ENCODE results near the gene PTP4A2.

PTP4A2 gene

DNA sequence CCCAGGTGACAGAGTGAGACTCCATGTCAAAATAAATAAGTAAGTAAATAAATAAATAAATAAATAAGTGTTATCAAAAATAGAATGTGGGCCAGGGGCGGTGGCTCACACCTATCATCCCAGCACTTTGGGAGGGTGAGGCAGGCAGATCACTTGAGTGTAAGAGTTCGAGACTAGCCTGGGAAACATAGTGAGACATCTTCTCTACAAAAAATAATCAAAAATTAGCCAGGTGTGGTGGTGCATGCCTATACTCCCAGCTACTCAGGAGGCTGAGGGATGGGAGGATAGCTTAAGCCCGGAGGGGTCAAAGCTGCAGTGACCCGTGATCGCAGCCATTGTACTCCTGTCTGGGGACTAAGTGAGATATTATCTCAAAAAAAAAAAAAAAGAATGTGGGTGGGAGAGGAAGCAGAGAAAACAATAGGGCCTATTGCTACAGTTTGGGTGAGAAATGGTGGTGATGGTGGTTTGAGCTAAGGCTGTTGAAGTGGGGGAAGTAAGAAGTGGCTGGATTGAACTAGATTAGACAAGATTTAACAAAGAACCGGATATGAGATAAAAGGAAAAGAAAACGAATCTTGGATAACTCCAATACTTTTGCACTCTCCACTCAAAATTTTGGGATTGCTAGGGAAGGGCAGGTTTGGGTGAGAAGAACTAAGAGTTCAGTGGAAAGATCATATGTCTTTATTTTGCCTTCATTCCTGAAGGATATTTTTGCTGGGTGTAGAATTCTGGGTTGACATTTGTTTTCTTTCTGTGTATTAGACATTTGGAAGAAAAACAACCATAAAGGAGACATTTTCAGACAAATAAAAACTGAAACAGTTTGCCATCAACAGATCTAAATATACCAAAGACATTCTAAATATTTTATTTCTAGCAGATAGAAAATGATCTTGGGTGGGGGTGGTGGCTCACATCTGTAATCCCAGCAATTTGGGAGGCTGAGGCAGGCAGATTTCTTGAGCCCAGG, 65.2 kb downstream of the PTP4A2 start:
- no peak for TF ChIP-seq CTCF (IDR thresholded peaks at IDR 0.05; ENCODE audit: low read depth, low read length)
- no peak for TF ChIP-seq MYC (IDR thresholded peaks at IDR 0.05; ENCODE audit: low read depth, low read length)
- TF ChIP-seq, protein P1, sequence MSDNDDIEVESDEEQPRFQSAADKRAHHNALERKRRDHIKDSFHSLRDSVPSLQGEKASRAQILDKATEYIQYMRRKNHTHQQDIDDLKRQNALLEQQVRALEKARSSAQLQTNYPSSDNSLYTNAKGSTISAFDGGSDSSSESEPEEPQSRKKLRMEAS (IDR thresholded peaks at IDR 0.05; ENCODE audit: low read depth, low read length) = no peak
- no peak for TF ChIP-seq POLR2A (IDR thresholded peaks at IDR 0.05; ENCODE audit: extremely low read depth, insufficient read length)
- DNase-seq (ENCODE audit: low read depth) = peak; percentile 27
- H3K4me3 ChIP-seq (ENCODE audit: low read depth, low read length) = no peak overlapping the region

- no peak for DNase-seq (ENCODE audit: low read depth)
- TF ChIP-seq POLR2A (IDR thresholded peaks at IDR 0.05; ENCODE audit: extremely low read depth, insufficient read length) = no peak
- TF ChIP-seq CTCF (IDR thresholded peaks at IDR 0.05; ENCODE audit: low read depth, low read length) = no peak
- TF ChIP-seq, protein P1 (IDR thresholded peaks at IDR 0.05; ENCODE audit: low read depth, low read length) = no peak
- no peak for TF ChIP-seq MYC (IDR thresholded peaks at IDR 0.05; ENCODE audit: low read depth, low read length)
- H3K4me3 ChIP-seq (ENCODE audit: low read depth, low read length) = no peak overlapping the region
Measured at GRCh38 chr1:31871703-31872102, 66.5 kb downstream of the PTP4A2 start.

GRCh38 chr1:31870086-31870736, 68.0 kb downstream of the PTP4A2 start:
- no peak overlapping the region for H3K4me3 ChIP-seq (ENCODE audit: low read depth, low read length)
- TF ChIP-seq CTCF (IDR thresholded peaks at IDR 0.05; ENCODE audit: low read depth, low read length) = no peak
- no peak for DNase-seq (ENCODE audit: low read depth)

GRCh38 chr1:31869449-31869848, 68.7 kb downstream of the PTP4A2 start:
- peak; percentile 34 for DNase-seq (ENCODE audit: low read depth)
- TF ChIP-seq, protein P1 (IDR thresholded peaks at IDR 0.05; ENCODE audit: low read depth, low read length) = no peak
- TF ChIP-seq MYC (IDR thresholded peaks at IDR 0.05; ENCODE audit: low read depth, low read length) (no peak), POLR2A (IDR thresholded peaks at IDR 0.05; ENCODE audit: extremely low read depth, insufficient read length) (no peak)
- H3K4me3 ChIP-seq (ENCODE audit: low read depth, low read length) = no peak overlapping the region

DNA sequence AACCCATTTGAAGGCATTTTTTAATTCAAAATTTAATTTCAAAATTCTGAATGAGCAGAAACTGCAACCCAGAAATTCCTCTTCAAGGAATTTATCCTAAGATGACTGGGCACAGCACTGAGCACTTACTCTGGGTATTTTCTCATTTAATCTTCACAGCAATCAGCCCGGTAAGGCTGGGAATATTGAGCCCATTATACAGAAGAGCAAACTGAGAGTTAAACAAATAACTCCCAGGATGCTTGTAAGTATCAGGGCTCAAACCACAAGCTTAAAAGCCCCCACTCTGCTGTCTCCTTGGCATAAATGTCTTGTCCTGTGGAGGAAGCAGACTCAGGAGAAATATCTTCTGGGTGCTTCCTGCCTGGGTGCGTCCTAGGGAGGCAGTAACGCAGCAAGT, 69.3 kb downstream of the PTP4A2 start:
- H3K4me3 ChIP-seq (ENCODE audit: low read depth, low read length) = no peak overlapping the region
- TF ChIP-seq CTCF (IDR thresholded peaks at IDR 0.05; ENCODE audit: low read depth, low read length) (no peak), POLR2A (IDR thresholded peaks at IDR 0.05; ENCODE audit: extremely low read depth, insufficient read length) (no peak), MYC (IDR thresholded peaks at IDR 0.05; ENCODE audit: low read depth, low read length) (no peak)
- TF ChIP-seq, protein P1 (IDR thresholded peaks at IDR 0.05; ENCODE audit: low read depth, low read length) = no peak
- DNase-seq (ENCODE audit: low read depth) = no peak

- no peak for DNase-seq (ENCODE audit: low read depth)
- no peak overlapping the region for H3K4me3 ChIP-seq (ENCODE audit: low read depth, low read length)
- no peak for TF ChIP-seq CTCF (IDR thresholded peaks at IDR 0.05; ENCODE audit: low read depth, low read length)
- TF ChIP-seq, protein P1 (IDR thresholded peaks at IDR 0.05; ENCODE audit: low read depth, low read length) = no peak
- no peak for TF ChIP-seq MYC (IDR thresholded peaks at IDR 0.05; ENCODE audit: low read depth, low read length)
- TF ChIP-seq POLR2A (IDR thresholded peaks at IDR 0.05; ENCODE audit: extremely low read depth, insufficient read length) = no peak
Measured at GRCh38 chr1:31867546-31867945, 70.6 kb downstream of the PTP4A2 start.
